AG09309 (cell line): ENCODE data around the gene PDYN.

Experiments
- DNase-seq: peaks from one replicate; pipeline ENCODE4 v3.0.0-alpha.2; 2010; ENCODE audit warnings: low read depth
- H3K4me3 ChIP-seq: 2 replicates; pipeline ENCODE4 v1.5.1; 2011; ENCODE audit warnings: mild to moderate bottlenecking, low read depth, low read length, moderate library complexity; ENCODE audit not compliant: control insufficient read depth
- TF ChIP-seq, protein P1 (sequence below): IDR thresholded peaks from 2 replicates; pipeline ENCODE4 v1.5.1; 2011; ENCODE audit warnings: mild to moderate bottlenecking, low read depth, low read length, inconsistent platforms; ENCODE audit not compliant: insufficient read depth, control insufficient read depth; ENCODE audit errors: missing control alignments

PDYN gene

GRCh38 chr20:1997483-1998192 lies 3.8 kb upstream of the PDYN start:
- TF ChIP-seq, protein P1, sequence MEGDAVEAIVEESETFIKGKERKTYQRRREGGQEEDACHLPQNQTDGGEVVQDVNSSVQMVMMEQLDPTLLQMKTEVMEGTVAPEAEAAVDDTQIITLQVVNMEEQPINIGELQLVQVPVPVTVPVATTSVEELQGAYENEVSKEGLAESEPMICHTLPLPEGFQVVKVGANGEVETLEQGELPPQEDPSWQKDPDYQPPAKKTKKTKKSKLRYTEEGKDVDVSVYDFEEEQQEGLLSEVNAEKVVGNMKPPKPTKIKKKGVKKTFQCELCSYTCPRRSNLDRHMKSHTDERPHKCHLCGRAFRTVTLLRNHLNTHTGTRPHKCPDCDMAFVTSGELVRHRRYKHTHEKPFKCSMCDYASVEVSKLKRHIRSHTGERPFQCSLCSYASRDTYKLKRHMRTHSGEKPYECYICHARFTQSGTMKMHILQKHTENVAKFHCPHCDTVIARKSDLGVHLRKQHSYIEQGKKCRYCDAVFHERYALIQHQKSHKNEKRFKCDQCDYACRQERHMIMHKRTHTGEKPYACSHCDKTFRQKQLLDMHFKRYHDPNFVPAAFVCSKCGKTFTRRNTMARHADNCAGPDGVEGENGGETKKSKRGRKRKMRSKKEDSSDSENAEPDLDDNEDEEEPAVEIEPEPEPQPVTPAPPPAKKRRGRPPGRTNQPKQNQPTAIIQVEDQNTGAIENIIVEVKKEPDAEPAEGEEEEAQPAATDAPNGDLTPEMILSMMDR: no peak
- H3K4me3 ChIP-seq: no peak overlapping the region
- no peak for DNase-seq

DNA sequence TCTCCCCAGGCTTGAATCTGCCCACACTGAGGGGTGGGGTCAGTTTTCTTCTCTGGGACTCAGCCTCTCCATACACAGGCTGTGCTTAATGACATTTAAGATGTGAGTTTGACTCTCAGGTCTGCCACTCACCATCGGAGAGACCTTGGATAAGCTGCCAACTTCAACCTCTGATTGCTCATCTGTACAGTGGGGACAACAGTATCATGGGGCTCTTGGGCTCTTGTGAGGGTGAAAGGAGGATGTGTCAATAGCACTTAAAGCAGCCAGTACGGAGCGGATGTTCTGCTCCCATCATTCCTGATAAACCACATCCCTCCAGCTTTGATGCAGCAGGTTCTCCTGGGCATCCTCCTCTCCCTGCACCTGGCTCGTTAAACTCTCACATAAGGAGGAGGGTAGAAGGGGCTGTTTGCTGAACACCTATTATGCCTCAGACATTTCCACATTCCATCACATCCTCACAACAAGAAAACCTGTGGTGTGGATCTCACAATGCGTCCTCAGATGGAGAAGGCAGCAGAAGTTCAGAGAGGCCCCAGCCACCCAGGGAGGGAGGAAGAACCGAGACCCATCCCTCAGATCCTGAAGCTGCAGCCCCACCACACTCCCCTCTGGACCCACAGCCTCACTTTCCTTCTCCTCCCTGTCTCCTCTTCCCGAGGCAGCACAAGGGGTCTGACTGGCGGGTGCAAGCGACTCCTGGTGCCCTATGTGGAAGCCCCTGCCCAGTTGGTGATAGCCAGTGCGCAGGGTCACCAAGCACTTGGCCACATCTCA lies 1.9 kb upstream of the PDYN start:
- no peak for DNase-seq
- H3K4me3 ChIP-seq: no peak overlapping the region
- TF ChIP-seq, protein P1: no peak

- TF ChIP-seq, protein P1: no peak
- DNase-seq: no peak
- H3K4me3 ChIP-seq: no peak overlapping the region
These were observed 769 bp upstream of the PDYN start for GRCh38 chr20:1994627-1995026.

DNA sequence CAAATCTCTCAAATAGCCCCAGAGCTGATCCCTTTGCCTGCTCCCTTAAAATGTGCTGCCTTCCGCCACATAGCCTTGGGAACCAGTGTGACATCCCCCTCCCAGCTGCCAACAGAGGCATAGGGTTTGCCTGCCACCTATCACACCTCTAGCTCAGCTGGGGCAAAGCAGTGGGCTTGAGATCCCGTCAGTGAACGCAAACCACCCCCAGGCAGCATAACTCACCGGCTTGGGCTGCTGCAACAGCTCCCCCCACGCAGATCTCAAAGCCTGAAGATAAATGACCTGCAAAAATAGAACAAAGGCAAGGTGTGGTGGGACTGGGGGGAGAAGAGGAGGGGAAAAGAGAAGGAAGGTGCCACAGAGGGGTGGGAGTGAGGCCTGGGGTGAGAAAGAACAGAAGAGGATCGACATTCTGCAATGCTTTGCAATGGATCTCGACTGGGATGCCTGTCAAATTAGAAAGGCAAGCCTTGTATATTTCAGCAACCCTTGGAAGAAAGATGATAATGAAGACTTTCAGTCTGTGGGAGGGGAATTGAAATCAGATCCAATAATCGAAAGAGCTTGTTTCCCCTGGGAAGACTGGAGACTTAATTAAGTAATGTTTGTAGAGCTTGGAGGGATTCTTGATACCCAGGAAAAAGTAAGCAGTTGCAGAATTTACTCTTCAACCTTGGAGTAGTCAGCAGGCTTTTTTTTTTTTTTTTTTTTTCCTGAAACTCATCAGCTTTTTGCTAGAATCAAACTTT lies 1.3 kb downstream of the PDYN start:
- H3K4me3 ChIP-seq: no peak overlapping the region
- no peak for DNase-seq
- TF ChIP-seq, protein P1: no peak

DNA sequence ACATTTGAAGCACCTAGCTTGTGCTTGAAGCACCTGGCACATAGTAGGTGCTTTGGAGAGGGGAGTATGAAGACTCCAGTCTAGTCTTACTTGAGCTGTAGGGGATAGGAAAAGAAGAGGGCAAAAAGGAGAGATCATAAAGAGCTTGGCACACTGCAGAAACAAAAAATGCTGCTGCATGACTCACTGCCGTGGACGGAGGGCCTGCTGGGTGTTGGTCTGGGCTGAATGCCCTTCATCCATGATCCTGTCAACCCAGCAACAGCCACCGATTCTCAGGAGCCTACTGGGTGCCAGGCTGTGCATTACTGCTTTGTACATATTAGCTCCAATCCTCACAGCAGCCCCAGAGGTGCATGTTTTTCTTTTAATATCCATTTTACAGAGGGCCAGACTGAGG lies 6.0 kb downstream of the PDYN start:
- TF ChIP-seq, protein P1: no peak
- DNase-seq: no peak
- H3K4me3 ChIP-seq: no peak overlapping the region

DNA sequence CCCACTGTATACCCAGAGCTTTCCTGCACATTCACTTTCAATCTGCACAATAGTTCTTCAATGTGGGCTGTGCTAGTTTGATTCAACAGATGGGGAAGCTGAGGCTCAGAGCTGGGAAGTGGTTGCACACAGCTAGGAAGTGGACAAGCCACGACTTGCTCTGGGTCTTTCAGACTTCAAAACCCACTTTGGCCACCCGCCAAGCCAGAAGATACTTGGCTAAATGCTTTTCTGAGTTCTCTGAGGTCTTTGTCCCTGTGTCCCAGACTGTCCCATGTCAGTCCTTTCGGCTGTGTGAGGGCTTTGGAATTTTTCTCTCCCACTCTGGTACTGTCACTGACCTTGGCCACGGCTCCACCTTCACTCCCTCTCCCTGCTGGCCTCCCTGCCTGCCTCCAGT lies 10.6 kb downstream of the PDYN start:
- TF ChIP-seq, protein P1: no peak
- DNase-seq: no peak

More for the DNA sequence above, 10.6 kb downstream of the PDYN start:
- no peak overlapping the region for H3K4me3 ChIP-seq
